Tibial artery (tissue), 4 donors: ENCODE measurements around the gene ACE.

Experiments used
- DNase-seq, 2 donors: peaks; one replicate each; pipeline ENCODE4 v3.0.0-alpha.2; 2019
- H3K27ac ChIP-seq, 2 donors: fragments of 200-600 bp; sonication (generic) in 1 of 2; 1 replicate in 1 of 2; 2 replicates in 1 of 2; pipeline ENCODE4 v1.5.1; 2018 to 2019; ENCODE audit warnings: mild to moderate bottlenecking in 1 of 2
- H3K27me3 ChIP-seq, 2 donors: fragments of 200-600 bp; sonication (generic) in 1 of 2; one replicate each; pipeline versions ENCODE4 v1.5.1 to v1.6.0; 2016 to 2019
- H3K36me3 ChIP-seq, 3 donors: fragments of 200-600 bp; sonication (generic) in 2 of 3; one replicate each; pipeline ENCODE4 v1.5.1; 2016 to 2019; ENCODE audit warnings: mild to moderate bottlenecking in 2 of 3
- H3K4me1 ChIP-seq, 4 donors: fragments of 200-600 bp; sonication (generic) in 2 of 4; 1 replicate in 3 of 4; 2 replicates in 1 of 4; pipeline ENCODE4 v1.5.1; 2016 to 2019
- H3K4me3 ChIP-seq, 2 donors: fragments of 200-600 bp; sonication (generic) in 1 of 2; 1 replicate in 1 of 2; 2 replicates in 1 of 2; pipeline ENCODE4 v1.5.1; 2018 to 2019; ENCODE audit warnings: mild to moderate bottlenecking in 2 of 2
- H3K9me3 ChIP-seq, 3 donors: fragments of 200-600 bp; sonication (generic) in 1 of 3; one replicate each; pipeline ENCODE4 v1.5.1; 2016 to 2019
- CTCF ChIP-seq, 2 experiments: fragments of 200-600 bp in 1 of 2; fragments of 450-650 bp in 1 of 2; IDR thresholded peaks; one replicate each; pipeline ENCODE4 v1.5.1; 2017 to 2019; ENCODE audit warnings: antibody characterized with exemption in 2 of 2, mild to moderate bottlenecking in 1 of 2, moderate library complexity in 1 of 2
- intact Hi-C: fragments of 100-400 bp; cut with DNase I; formaldehyde crosslinking; loops from one replicate; pipeline ENCODE4 v1.15.0; 2023; ENCODE audit warnings: low total_unique reads

Gene ACE

DNA sequence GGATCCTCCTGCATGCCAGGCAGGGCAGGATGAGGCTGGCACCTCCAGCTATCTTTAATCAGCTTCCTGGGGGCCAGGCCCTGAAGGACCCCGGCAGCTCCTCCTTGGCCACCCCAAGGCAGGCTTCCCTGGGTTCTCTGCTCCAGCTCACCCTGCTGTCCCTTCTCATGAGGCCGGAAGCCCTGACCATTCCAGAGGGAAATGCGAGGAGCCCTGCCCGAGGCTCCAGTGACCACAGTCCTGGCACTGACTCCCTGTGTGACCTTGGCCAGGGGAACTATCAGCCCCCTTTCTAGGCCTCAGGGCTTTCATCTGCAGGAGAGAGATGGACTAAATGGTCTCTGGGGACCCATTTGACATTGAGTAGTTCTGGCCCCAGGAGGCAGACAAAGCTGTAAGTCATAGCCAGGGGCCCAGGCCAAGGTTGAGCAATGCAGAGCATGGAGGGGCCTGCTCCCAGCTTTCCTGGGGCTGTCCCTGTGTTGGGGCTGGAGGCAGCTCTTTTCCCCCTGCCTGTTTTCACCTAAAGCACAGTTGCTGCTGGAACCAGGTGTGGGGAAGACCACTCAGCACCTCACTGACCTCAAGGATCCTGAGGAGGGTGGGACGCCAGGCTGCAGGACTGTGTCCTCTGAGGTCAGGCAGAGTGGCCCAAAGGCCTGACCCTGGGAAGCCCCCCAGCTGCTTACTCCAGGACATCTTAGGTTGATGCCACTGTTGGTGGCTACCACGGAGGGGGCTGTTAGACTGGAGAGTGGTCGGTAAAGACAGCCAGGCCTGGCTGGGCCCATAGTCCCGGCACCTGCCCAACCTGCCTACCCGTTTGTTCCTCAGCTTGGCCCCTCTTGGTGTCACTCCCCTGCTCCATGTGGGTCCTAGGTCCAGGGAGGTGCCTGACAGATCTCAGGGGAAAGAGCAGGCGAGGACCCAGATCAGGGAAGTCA lies 54.4 kb downstream of the ACE start:
- Histone ChIP-seq H3K27ac (no peak overlapping the region), H3K9me3 (no peaks in the 10 kb centered on the region), H3K27me3 (peaks cover 0 to 22% of the 10 kb centered on the region in 2 donors), H3K36me3 (no peaks in the 10 kb centered on the region), H3K4me1 (no peaks in the 10 kb centered on the region), H3K4me3 (no peak overlapping the region)
- DNase-seq: no peak
- no peak for TF ChIP-seq CTCF (IDR thresholded peaks at IDR 0.05)
- intact Hi-C loops: no loop called here

DNA sequence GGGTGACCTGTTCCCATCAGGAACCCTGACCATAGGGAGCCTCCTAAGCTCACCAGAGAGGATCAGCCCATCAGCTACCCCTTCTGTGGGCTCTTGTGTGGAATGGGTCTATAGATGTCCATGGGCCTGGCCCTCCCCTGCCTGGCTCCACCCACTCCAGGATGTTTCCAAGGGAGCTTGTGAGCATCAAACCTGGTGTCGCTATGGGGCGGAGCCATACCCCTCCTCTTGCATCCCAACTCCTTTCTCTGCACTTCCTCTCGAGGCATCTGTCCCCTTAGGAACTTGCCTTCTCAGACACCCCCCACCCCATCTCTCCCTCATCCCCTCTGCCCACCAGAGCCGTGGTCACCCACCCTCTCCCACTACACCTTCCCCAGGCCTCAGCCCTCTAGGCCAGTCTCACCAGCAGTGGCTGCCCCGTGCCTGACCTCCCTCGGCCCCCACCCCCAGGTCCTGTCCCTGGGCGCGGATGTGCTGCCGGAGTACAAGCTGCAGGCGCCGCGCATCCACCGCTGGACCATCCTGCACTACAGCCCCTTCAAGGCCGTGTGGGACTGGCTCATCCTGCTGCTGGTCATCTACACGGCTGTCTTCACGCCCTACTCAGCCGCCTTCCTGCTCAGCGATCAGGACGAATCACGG lies 56.7 kb downstream of the ACE start:
- Histone ChIP-seq H3K4me3 (no peak overlapping the region), H3K36me3 (no peaks in the 10 kb centered on the region), H3K27ac (no peak overlapping the region), H3K27me3 (peaks cover 0 to 33% of the 10 kb centered on the region in 2 donors), H3K9me3 (no peaks in the 10 kb centered on the region), H3K4me1 (peaks cover 0 to 9% (median 7%) of the 10 kb centered on the region in 4 donors)
- DNase-seq: no peak
- intact Hi-C loops: no loop called here
- no peak for TF ChIP-seq CTCF (IDR thresholded peaks at IDR 0.05)

DNA sequence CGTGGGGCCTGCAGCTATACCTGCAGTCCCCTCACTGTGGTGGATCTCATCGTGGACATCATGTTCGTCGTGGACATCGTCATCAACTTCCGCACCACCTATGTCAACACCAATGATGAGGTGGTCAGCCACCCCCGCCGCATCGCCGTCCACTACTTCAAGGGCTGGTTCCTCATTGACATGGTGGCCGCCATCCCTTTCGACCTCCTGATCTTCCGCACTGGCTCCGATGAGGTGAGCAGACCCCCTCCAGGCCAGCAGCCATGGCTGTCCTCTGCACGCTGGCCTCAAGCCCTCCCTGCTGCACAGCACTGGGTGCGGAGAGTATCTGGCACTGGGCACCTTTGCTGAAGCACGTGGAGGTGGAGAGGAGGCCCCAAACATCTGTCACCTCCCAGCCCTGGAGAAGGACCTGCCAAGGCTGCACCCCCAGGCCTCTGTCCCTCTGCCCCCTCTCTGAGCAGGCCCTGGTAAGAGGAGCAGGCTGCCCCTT lies 57.3 kb downstream of the ACE start:
- Histone ChIP-seq H3K27ac (no peak overlapping the region), H3K4me3 (no peak overlapping the region), H3K27me3 (peaks cover 0 to 39% of the 10 kb centered on the region in 2 donors), H3K4me1 (peaks cover 0 to 11% (median 7%) of the 10 kb centered on the region in 4 donors), H3K9me3 (no peaks in the 10 kb centered on the region), H3K36me3 (no peaks in the 10 kb centered on the region)
- intact Hi-C loops: no loop called here
- TF ChIP-seq CTCF (IDR thresholded peaks at IDR 0.05): no peak
- no peak for DNase-seq

DNA sequence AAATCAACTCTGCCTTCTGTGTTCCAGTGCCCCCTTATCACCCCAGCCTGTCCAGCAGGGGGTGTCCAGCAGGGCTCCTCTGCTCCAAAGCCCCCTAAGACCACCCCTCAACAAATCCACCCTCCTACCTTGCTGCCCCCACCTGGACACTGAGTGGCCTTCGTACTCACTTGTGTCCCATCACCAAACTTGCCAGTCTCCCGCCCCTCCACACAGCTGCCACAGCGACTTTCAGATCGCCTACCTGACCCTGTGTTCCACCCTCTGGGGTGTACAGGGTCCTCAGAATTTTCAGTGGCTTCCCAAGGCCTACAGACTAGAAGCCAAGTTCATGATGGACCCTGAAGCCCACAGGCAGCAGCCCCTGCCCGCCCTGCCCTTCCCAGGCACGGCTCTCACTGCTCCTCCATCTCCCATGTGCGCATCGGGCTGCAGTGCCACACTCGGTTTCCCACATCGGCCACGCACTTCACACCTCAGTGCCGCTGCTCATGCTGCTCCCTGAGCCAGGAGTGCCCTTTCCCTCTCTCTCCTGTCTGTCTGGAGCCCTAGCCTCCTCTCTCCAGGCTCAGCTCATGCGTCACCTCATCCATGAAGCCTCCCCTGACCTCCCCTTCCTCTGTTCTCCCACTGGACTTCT lies 58.1 kb downstream of the ACE start:
- Histone ChIP-seq H3K4me3 (no peak overlapping the region), H3K9me3 (no peaks in the 10 kb centered on the region), H3K27me3 (peaks cover 0 to 45% of the 10 kb centered on the region in 2 donors), H3K36me3 (no peaks in the 10 kb centered on the region), H3K4me1 (peaks cover 0 to 11% (median 7%) of the 10 kb centered on the region in 4 donors), H3K27ac (no peak overlapping the region)
- TF ChIP-seq CTCF (IDR thresholded peaks at IDR 0.05): no peak
- intact Hi-C loops: no loop called here
- DNase-seq: no peak

- Histone ChIP-seq H3K27me3 (peaks cover 0 to 52% of the 10 kb centered on the region in 2 donors), H3K36me3 (no peaks in the 10 kb centered on the region), H3K9me3 (no peaks in the 10 kb centered on the region), H3K4me3 (no peak overlapping the region), H3K4me1 (peaks cover 0 to 11% (median 7%) of the 10 kb centered on the region in 4 donors), H3K27ac (no peak overlapping the region)
- DNase-seq: no peak
- intact Hi-C loops: no loop called here
- TF ChIP-seq CTCF (IDR thresholded peaks at IDR 0.05): no peak
Measured at GRCh38 chr17:63535640-63536039, 58.8 kb downstream of the ACE start.
